GM12878 (cell line): ENCODE data around the gene COG4. TPM values are rescaled to one million over a fixed set of nuclear protein-coding genes. Genes with fewer than 3 reads are reported as not detected.

Source experiments
- ATAC-seq: fragments of 200-7000 bp; cut with Tn5 transposase; 3 replicates; pipeline ENCODE4 v1.9.1; 2020; ENCODE audit warnings: mild to moderate bottlenecking, moderate library complexity
- BruUV-seq: library from RNA; stranded (reverse); fragments of 400-500 nt; replicated peaks from 2 replicates; lab custom pipeline; 2021; lab: Mats Ljungman, UMichigan
- CTCF ChIA-PET: fragments of 300-600 bp; sonication (Branson Sonifier 250); formaldehyde crosslinking; extraction: SDS; loops from one replicate; lab custom pipeline; 2021; ENCODE audit warnings: inconsistent platforms; lab: Yijun Ruan, JAX
- POLR2A ChIA-PET: fragments of 350-600 bp; formaldehyde crosslinking; extraction: SDS; loops from one replicate; lab custom pipeline; 2021; ENCODE audit warnings: inconsistent platforms; lab: Charles Lee
- RAD21 ChIA-PET: fragments of 300-600 bp; sonication (Branson Sonifier 250); formaldehyde crosslinking; loops from one replicate; lab custom pipeline; 2023; ENCODE audit warnings: antibody characterized with exemption; ENCODE audit not compliant: unreplicated experiment; lab: Charles Lee
- SMC1A ChIA-PET: fragments of 300-600 bp; sonication (Branson Sonifier 250); formaldehyde crosslinking; loops from one replicate; lab custom pipeline; 2023; ENCODE audit not compliant: unreplicated experiment, uncharacterized antibody; lab: Charles Lee
- DNase-seq: peaks from one replicate; pipeline ENCODE4 v3.0.0-alpha.2; 2011; ENCODE audit warnings: low read depth, low spot score
- FAIRE-seq: peaks from 3 replicates; lab custom pipeline; 2011; peaks lifted over from hg19 to GRCh38; lab: Jason Lieb, UNC
- H2AFZ ChIP-seq: 2 replicates; pipeline ENCODE4 v1.6.0; 2011; ENCODE audit warnings: low read depth, low read length, control low read depth; ENCODE audit not compliant: control insufficient read depth
- H3K27ac ChIP-seq: 2 replicates; pipeline ENCODE4 v1.5.1; 2011; ENCODE audit warnings: control low read depth; ENCODE audit not compliant: control insufficient read depth, insufficient read depth
- H3K27me3 ChIP-seq, 2 experiments: replicated peaks in 1 of 2; 2 replicates each; pipeline versions ENCODE4 v1.6.0 to v1.6.1; 2011; ENCODE audit warnings: low read length in 1 of 2; ENCODE audit not compliant: control insufficient read depth in 2 of 2, insufficient read depth in 2 of 2
- H3K36me3 ChIP-seq, 2 experiments: 2 replicates each; pipeline ENCODE4 v1.5.1; 2011; ENCODE audit warnings: low read length in 1 of 2; ENCODE audit not compliant: control insufficient read depth in 2 of 2, insufficient read depth in 2 of 2
- H3K4me1 ChIP-seq: 2 replicates; pipeline ENCODE4 v1.6.1; 2011; ENCODE audit warnings: mild to moderate bottlenecking, low read length, moderate library complexity, mixed read lengths; ENCODE audit not compliant: control insufficient read depth, insufficient read depth
- H3K4me2 ChIP-seq: 2 replicates; pipeline ENCODE4 v1.6.0; 2011; ENCODE audit warnings: control low read depth; ENCODE audit not compliant: control insufficient read depth, insufficient read depth
- H3K4me3 ChIP-seq: fragments of 200-600 bp; sonication (generic); 2 replicates; pipeline ENCODE4 v1.5.1; 2016
- H3K79me2 ChIP-seq: 2 replicates; pipeline ENCODE4 v1.6.0; 2011; ENCODE audit warnings: low read length; ENCODE audit not compliant: control insufficient read depth, insufficient read depth
- H3K9ac ChIP-seq: 2 replicates; pipeline ENCODE4 v1.8.0; 2011; ENCODE audit warnings: low read length, control low read depth, mixed read lengths; ENCODE audit not compliant: control insufficient read depth, insufficient read depth
- H3K9me3 ChIP-seq: replicated peaks from 3 replicates; pipeline ENCODE4 v1.5.1; 2011; ENCODE audit warnings: mild to moderate bottlenecking, low read length; ENCODE audit not compliant: control insufficient read depth, insufficient read depth
- H4K20me1 ChIP-seq: 2 replicates; pipeline ENCODE4 v1.6.0; 2011; ENCODE audit not compliant: control insufficient read depth, insufficient read depth
- CREB1 ChIP-seq: IDR thresholded peaks from 2 replicates; pipeline ENCODE4 v1.6.1; 2012; ENCODE audit warnings: low read depth, mild to moderate bottlenecking, inconsistent platforms
- FOXM1 ChIP-seq: IDR thresholded peaks from 2 replicates; pipeline ENCODE4 v1.6.1; 2012; ENCODE audit warnings: low read depth, mild to moderate bottlenecking, inconsistent platforms, low read length, moderate library complexity
- GATAD2B ChIP-seq: fragments of 450-650 bp; conservative IDR thresholded peaks from 2 replicates; pipeline ENCODE4 v1.6.1; 2017; ENCODE audit warnings: low read depth, mild to moderate bottlenecking, moderate library complexity
- HDAC6 ChIP-seq: fragments of 200-600 bp; sonication (generic); IDR thresholded peaks from one replicate; pipeline ENCODE4 v1.8.0; 2017; ENCODE audit warnings: antibody characterized with exemption; ENCODE audit not compliant: unreplicated experiment
- MYB ChIP-seq: fragments of 150-350 bp; IDR thresholded peaks from 2 replicates; pipeline ENCODE4 v1.6.1; 2014; ENCODE audit warnings: mild to moderate bottlenecking, low read depth, low read length, borderline replicate concordance
- NFIC ChIP-seq: IDR thresholded peaks from 2 replicates; pipeline ENCODE4 v1.6.1; 2012; ENCODE audit warnings: low read depth, mild to moderate bottlenecking, inconsistent platforms, low read length, moderate library complexity
- PML ChIP-seq: IDR thresholded peaks from 2 replicates; pipeline ENCODE4 v1.6.1; 2012; ENCODE audit warnings: low read length, inconsistent platforms
- RAD21 ChIP-seq: IDR thresholded peaks from 2 replicates; pipeline ENCODE4 v1.6.1; 2011; ENCODE audit warnings: mild to moderate bottlenecking, low read depth, low read length, moderate library complexity; ENCODE audit not compliant: insufficient read depth
- RELB ChIP-seq: fragments of 450-650 bp; IDR thresholded peaks from 2 replicates; pipeline ENCODE4 v1.6.1; 2017; ENCODE audit warnings: low read depth, mild to moderate bottlenecking, moderate library complexity
- SIX5 ChIP-seq: IDR thresholded peaks from 2 replicates; pipeline ENCODE4 v1.6.1; 2011; ENCODE audit warnings: mild to moderate bottlenecking, low read depth, low read length, moderate library complexity; ENCODE audit not compliant: severe bottlenecking
- SP1 ChIP-seq: IDR thresholded peaks from one replicate; pipeline ENCODE4 v1.6.1; 2011; ENCODE audit warnings: low read depth, low read length
- STAT3 ChIP-seq: IDR thresholded peaks from 2 replicates; pipeline ENCODE4 v1.6.1; 2011; ENCODE audit warnings: low read depth, low read length, improper control_type of control experiment
- TARDBP ChIP-seq: IDR thresholded peaks from 2 replicates; pipeline ENCODE4 v1.6.1; 2016; ENCODE audit warnings: borderline replicate concordance
- TCF12 ChIP-seq: IDR thresholded peaks from 2 replicates; pipeline ENCODE4 v1.6.1; 2011; ENCODE audit warnings: low read depth, mild to moderate bottlenecking, low read length
- WGBS: methylation state at CpG from one replicate; pipeline ENCODE4 v1.1.6; 2016; ENCODE audit warnings: low lambda C conversion rate; ENCODE audit not compliant: insufficient replicate concordance, insufficient coverage; ENCODE audit errors: missing lambda C conversion rate; 5-methylcytosine and 5-hydroxymethylcytosine counted together
- in situ Hi-C: fragments of 300-500 bp; cut with MboI; formaldehyde crosslinking; loops from 9 replicates; pipeline ENCODE4 v1.14.3; 2018; ENCODE audit warnings: mixed read lengths
- intact Hi-C: fragments of 100-400 bp; cut with micrococcal nuclease; formaldehyde crosslinking; loops from one replicate; pipeline ENCODE4 v1.14.2; 2022; ENCODE audit not compliant: unreplicated experiment
- polyA plus RNA-seq, 11 experiments: library from polyadenylated mRNA; depleted of rRNA in 4 of 11; unstranded in 6 of 11; stranded (reverse) in 5 of 11; fragments of >200 nt; fragmentation: Nextera tagmentation in 4 of 11; fragmentation: Illumina TruSeq in 1 of 11; extraction: Ambion mirVana in 4 of 11; extraction: Trizol in 1 of 11; gene quantifications; 1 replicate in 1 of 11; 2 replicates in 10 of 11; pipeline versions ENCODE4 v1.2.1 to v1.2.3, GENCODE V29; 2011 to 2016; ENCODE audit warnings: inconsistent platforms in 2 of 11, missing spikeins in 2 of 11, low read depth in 1 of 11
- total RNA-seq, 4 experiments: library from RNA; depleted of rRNA in 3 of 4; stranded (reverse); fragments of >200 nt in 3 of 4; fragmentation: Illumina TruSeq in 1 of 4; extraction: Trizol in 1 of 4; gene quantifications; 2 replicates each; pipeline versions ENCODE4 v1.2.1 to v1.2.3, GENCODE V29; 2013 to 2021
- TF ChIP-seq, protein P1 (sequence below): IDR thresholded peaks from 2 replicates; pipeline ENCODE4 v1.6.1; 2011; ENCODE audit warnings: low read depth, low read length, improper control_type of control experiment, borderline replicate concordance

The COG4 gene
- total and polyA plus RNA-seq, 10 of the 15 experiments (the other 5 are each of a cell fraction or from before 2014, with no cell fraction given) = 7.0 to 57.7 (median 33.0) TPM

DNA sequence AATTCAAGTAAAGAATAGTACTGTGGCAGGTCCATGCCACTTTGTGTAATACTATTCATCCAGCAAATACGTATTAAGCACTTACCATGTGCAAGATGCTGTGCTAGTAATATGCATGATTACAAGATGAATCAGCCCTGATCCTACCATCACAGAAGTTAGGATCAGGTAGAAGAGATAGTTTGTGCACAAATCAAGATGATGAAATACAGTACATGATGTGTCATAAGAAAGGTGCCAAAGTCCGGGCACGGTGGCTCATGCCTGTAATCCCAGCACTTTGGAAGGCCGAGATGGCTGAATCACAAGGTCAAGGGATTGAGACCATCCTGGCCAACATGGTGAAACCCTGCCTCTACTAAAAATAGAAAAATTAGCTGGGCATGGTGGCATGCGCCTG, 10.9 kb downstream of the COG4 start:
- DNase-seq (no peak), FAIRE-seq (no peak), ATAC-seq (no peak)
- 98% methylated on average over 5 of the region's 5 CpGs for WGBS
- ChIA-PET POLR2A (no interaction called here), CTCF (no interaction called here), SMC1A (no interaction called here)
- Histone ChIP-seq H3K36me3 (peaks cover 4 to 18% of the 10 kb centered on the region in 2 experiments), H3K27me3 (no peaks in the 10 kb centered on the region), H4K20me1 (no peaks in the 10 kb centered on the region), H3K4me2 (no peak overlapping the region), H2AFZ (no peak overlapping the region), H3K4me1 (no peaks in the 10 kb centered on the region), H3K9me3 (no peaks in the 10 kb centered on the region), H3K27ac (no peak overlapping the region), H3K79me2 (no peaks in the 10 kb centered on the region), H3K9ac (no peak overlapping the region), H3K4me3 (no peak overlapping the region)
- no TSS peak for BruUV-seq
- intact Hi-C loops = no loop called here
- TF ChIP-seq STAT3 = no peak
- no peak for TF ChIP-seq NFIC
- no peak for TF ChIP-seq PML
- no peak for TF ChIP-seq RAD21
- TF ChIP-seq, all 136 proteins: peak for 0
- in situ Hi-C loops = no loop called here
- RAD21 ChIA-PET = no interaction called here

DNA sequence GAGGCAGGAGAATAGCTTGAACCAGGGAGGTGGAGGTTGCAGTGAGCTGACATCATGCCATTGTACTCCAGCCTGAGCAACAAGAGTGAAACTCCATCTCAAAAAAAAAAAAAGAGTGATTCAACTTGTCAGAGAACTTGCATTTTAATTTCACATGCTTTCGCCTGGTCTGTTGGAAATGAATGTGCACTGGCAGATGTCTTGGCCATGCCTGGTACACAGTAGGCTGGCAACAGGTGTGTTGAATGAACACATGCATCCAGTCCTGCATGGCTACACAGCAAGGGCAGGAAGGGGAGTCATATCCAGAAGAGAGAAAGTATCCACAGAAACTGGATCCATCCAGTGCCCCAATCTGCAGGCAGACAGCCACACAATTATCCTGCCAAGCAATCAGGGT, 11.5 kb downstream of the COG4 start:
- in situ Hi-C loops (no loop called here), intact Hi-C loops (no loop called here)
- Histone ChIP-seq H3K4me3 (no peak overlapping the region), H3K27ac (no peak overlapping the region), H3K4me2 (no peak overlapping the region), H3K27me3 (no peaks in the 10 kb centered on the region), H4K20me1 (no peaks in the 10 kb centered on the region), H3K9me3 (no peaks in the 10 kb centered on the region), H3K9ac (no peak overlapping the region), H2AFZ (no peak overlapping the region), H3K79me2 (no peaks in the 10 kb centered on the region), H3K36me3 (peaks cover 4 to 18% of the 10 kb centered on the region in 2 experiments), H3K4me1 (no peaks in the 10 kb centered on the region)
- FAIRE-seq (no peak), ATAC-seq (no peak), DNase-seq (no peak)
- ChIA-PET CTCF (interaction anchor here (0.8 kb wide), 1 partner anchor 10 kb away, joined by 4 read pairs; no protein-coding TSS in a partner anchor), SMC1A (no interaction called here), RAD21 (no interaction called here), POLR2A (interaction anchor here (0.7 kb wide), 2 partner anchors 10 to 72 kb away, joined by 3 read pairs; no protein-coding TSS in a partner anchor)
- 27% methylated on average over 1 of the region's 1 CpG for WGBS
- BruUV-seq = no TSS peak
- TF ChIP-seq MYB (no peak), CREB1 (no peak), SIX5 (no peak), SP1 (no peak), GATAD2B (no peak), RELB (no peak), HDAC6 (no peak), FOXM1 (no peak), TARDBP (no peak), TCF12 (no peak)
- TF ChIP-seq, protein P1, sequence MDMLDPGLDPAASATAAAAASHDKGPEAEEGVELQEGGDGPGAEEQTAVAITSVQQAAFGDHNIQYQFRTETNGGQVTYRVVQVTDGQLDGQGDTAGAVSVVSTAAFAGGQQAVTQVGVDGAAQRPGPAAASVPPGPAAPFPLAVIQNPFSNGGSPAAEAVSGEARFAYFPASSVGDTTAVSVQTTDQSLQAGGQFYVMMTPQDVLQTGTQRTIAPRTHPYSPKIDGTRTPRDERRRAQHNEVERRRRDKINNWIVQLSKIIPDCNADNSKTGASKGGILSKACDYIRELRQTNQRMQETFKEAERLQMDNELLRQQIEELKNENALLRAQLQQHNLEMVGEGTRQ = no peak
